Keratinocyte (primary cell): ENCODE data around the gene ZFYVE28. TPM values are rescaled to one million over a fixed set of nuclear protein-coding genes. Genes with fewer than 3 reads are reported as not detected.

Experiments
- DNase-seq: peaks from one replicate; pipeline ENCODE4 v3.0.0-alpha.2; 2011; ENCODE audit warnings: low read depth, missing footprints, low spot score
- FAIRE-seq: peaks from 2 replicates; lab custom pipeline; 2011; peaks lifted over from hg19 to GRCh38; lab: Jason Lieb, UNC
- H2AFZ ChIP-seq: 2 replicates; pipeline ENCODE4 v1.6.0; 2012; ENCODE audit warnings: low read length, control low read depth, inconsistent platforms; ENCODE audit not compliant: control insufficient read depth
- H3K27ac ChIP-seq: 2 replicates; pipeline ENCODE4 v1.5.1; 2011; ENCODE audit warnings: low read length; ENCODE audit not compliant: control insufficient read depth, insufficient read depth
- H3K27me3 ChIP-seq: 3 replicates; pipeline ENCODE4 v1.6.0; 2011; ENCODE audit warnings: low read length; ENCODE audit not compliant: control insufficient read depth, insufficient read depth; ENCODE audit errors: extremely low read depth
- H3K36me3 ChIP-seq, 2 experiments: 2 replicates in 1 of 2; 3 replicates in 1 of 2; pipeline ENCODE4 v1.5.1; 2011; ENCODE audit warnings: low read length in 2 of 2, mild to moderate bottlenecking in 1 of 2; ENCODE audit not compliant: control insufficient read depth in 2 of 2, insufficient read depth in 2 of 2; ENCODE audit errors: extremely low read depth in 1 of 2
- H3K4me1 ChIP-seq: 3 replicates; pipeline ENCODE4 v1.5.1; 2011; ENCODE audit warnings: low read length; ENCODE audit not compliant: control insufficient read depth, insufficient read depth; ENCODE audit errors: extremely low read depth
- H3K4me2 ChIP-seq: 3 replicates; pipeline ENCODE4 v1.6.0; 2011; ENCODE audit warnings: low read depth, low read length; ENCODE audit not compliant: control insufficient read depth, insufficient read depth; ENCODE audit errors: extremely low read depth
- H3K4me3 ChIP-seq, 3 experiments: fragments of 200-600 bp in 1 of 3; sonication (generic) in 1 of 3; 2 replicates in 2 of 3; 3 replicates in 1 of 3; pipeline ENCODE4 v1.5.1; 2011 to 2016; ENCODE audit warnings: low read length in 3 of 3, mild to moderate bottlenecking in 3 of 3, control low read depth in 2 of 3, inconsistent platforms in 1 of 3, low read depth in 1 of 3, mixed read lengths in 1 of 3, mixed run types in 1 of 3, moderate library complexity in 1 of 3; ENCODE audit not compliant: control insufficient read depth in 2 of 3, insufficient read depth in 2 of 3; ENCODE audit errors: extremely low read depth in 1 of 3
- H3K79me2 ChIP-seq: 2 replicates; pipeline ENCODE4 v1.6.0; 2012; ENCODE audit warnings: low read length; ENCODE audit not compliant: control insufficient read depth, insufficient read depth
- H3K9ac ChIP-seq: 3 replicates; pipeline ENCODE4 v1.6.0; 2011; ENCODE audit warnings: low read length; ENCODE audit not compliant: control insufficient read depth, insufficient read depth; ENCODE audit errors: extremely low read depth
- H3K9me1 ChIP-seq: 3 replicates; pipeline ENCODE4 v1.6.0; 2011; ENCODE audit warnings: low read length; ENCODE audit not compliant: control insufficient read depth, insufficient read depth; ENCODE audit errors: extremely low read depth
- H3K9me3 ChIP-seq: 2 replicates; pipeline ENCODE4 v1.5.1; 2012; ENCODE audit warnings: low read depth, low read length; ENCODE audit not compliant: control insufficient read depth
- H4K20me1 ChIP-seq: 3 replicates; pipeline ENCODE4 v1.6.0; 2011; ENCODE audit warnings: low read length; ENCODE audit not compliant: control insufficient read depth, insufficient read depth; ENCODE audit errors: extremely low read depth
- EZH2 ChIP-seq: IDR thresholded peaks from one replicate; pipeline ENCODE4 v1.6.1; 2012; ENCODE audit warnings: inconsistent platforms, mild to moderate bottlenecking, low read length, moderate library complexity
- dilution Hi-C: fragments of 300-500 bp; cut with MboI; formaldehyde crosslinking; loops from one replicate; pipeline ENCODE4 v1.7.0; 2020; ENCODE audit warnings: low sequenced_read_pairs; ENCODE audit not compliant: extremely low pct_ligation_motif_present
- polyA plus RNA-seq, 5 experiments: library from polyadenylated mRNA; depleted of rRNA in 3 of 5; stranded (reverse) in 3 of 5; stranded (forward) in 1 of 5; unstranded in 1 of 5; fragments of >200 nt; gene quantifications; 1 replicate in 1 of 5; 2 replicates in 3 of 5; 3 replicates in 1 of 5; pipeline versions ENCODE4 v1.2.1 to v1.2.3, GENCODE V29; 2011 to 2012; ENCODE audit warnings: missing spikeins in 2 of 5, low read depth in 1 of 5, low replicate concordance in 1 of 5
- TF ChIP-seq, protein P1 (sequence below), 3 experiments: IDR thresholded peaks in 1 of 3; conservative IDR thresholded peaks in 1 of 3; optimal IDR thresholded peaks in 1 of 3; 2 replicates in 2 of 3; 3 replicates in 1 of 3; pipeline versions ENCODE3 to v1.5.1; 2011; ENCODE audit warnings: low read length in 3 of 3, mild to moderate bottlenecking in 3 of 3, moderate library complexity in 2 of 3, control low read depth in 1 of 3, inconsistent platforms in 1 of 3; ENCODE audit not compliant: insufficient read depth in 2 of 3; ENCODE audit errors: extremely low read depth in 1 of 3

The ZFYVE28 gene
- polyA plus RNA-seq, 1 donor (not counting 4 experiments of a cell fraction or from before 2014, with no cell fraction given) = 0.33 TPM

DNA sequence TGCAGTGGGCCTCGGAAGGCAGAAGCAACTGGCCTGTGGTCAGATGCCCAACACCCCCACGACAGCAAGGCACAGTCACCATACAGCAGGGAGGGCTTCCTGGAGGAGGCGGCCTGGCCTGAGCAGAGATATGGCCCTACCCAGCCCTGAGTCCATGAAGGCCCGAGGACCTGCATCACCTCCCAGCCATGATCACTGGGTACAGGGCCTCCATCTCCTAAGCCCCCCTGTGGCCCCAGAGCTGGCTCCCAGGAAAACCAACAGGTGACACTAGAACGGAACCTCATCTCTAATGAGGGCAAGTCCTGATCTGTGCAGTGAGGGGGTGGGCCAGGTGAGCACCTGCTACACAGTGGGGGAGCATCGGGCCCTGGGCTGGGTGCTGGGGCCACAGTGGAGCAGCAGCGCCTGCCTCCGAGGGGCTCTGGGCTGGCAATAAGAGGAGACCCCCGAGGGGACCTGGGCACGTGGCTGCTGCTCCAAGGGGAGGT lies 130.3 kb downstream of the ZFYVE28 start:
- dilution Hi-C loops = no loop called here
- H2AFZ ChIP-seq = no peak overlapping the region
- H3K9ac ChIP-seq = no peak overlapping the region
- H3K9me1 ChIP-seq = no peaks in the 10 kb centered on the region
- DNase-seq = no peak
- no peaks in the 10 kb centered on the region for H3K9me3 ChIP-seq
- FAIRE-seq = no peak
- peaks cover 7% of the 10 kb centered on the region for H3K4me1 ChIP-seq
- no peaks in the 10 kb centered on the region for H3K79me2 ChIP-seq
- peaks cover 9% of the 10 kb centered on the region for H3K27me3 ChIP-seq
- no peak for TF ChIP-seq EZH2
- H3K36me3 ChIP-seq = no peaks in the 10 kb centered on the region
- no peaks in the 10 kb centered on the region for H4K20me1 ChIP-seq
- H3K27ac ChIP-seq = no peak overlapping the region
- no peak overlapping the region for H3K4me2 ChIP-seq
- H3K4me3 ChIP-seq = no peak overlapping the region

DNA sequence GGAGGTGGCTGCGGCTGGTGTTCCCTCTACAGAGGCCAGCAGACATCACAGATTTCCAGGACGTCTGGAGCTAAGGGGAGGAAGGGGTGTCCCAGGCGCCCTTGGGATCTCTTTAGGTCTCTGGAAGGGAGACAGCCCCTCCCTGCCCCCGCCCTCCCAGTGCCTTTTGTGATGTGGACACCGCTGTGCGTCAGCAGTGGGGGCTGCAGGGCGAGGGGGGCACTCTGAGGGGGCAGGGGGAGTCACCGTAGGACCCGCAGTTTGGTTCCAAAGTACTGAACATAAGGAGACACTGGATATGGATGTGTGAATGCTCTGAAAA lies 130.9 kb downstream of the ZFYVE28 start:
- TF ChIP-seq, protein P1, sequence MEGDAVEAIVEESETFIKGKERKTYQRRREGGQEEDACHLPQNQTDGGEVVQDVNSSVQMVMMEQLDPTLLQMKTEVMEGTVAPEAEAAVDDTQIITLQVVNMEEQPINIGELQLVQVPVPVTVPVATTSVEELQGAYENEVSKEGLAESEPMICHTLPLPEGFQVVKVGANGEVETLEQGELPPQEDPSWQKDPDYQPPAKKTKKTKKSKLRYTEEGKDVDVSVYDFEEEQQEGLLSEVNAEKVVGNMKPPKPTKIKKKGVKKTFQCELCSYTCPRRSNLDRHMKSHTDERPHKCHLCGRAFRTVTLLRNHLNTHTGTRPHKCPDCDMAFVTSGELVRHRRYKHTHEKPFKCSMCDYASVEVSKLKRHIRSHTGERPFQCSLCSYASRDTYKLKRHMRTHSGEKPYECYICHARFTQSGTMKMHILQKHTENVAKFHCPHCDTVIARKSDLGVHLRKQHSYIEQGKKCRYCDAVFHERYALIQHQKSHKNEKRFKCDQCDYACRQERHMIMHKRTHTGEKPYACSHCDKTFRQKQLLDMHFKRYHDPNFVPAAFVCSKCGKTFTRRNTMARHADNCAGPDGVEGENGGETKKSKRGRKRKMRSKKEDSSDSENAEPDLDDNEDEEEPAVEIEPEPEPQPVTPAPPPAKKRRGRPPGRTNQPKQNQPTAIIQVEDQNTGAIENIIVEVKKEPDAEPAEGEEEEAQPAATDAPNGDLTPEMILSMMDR (optimal IDR thresholded peaks at IDR 0.05 in 1 of 3, IDR thresholded peaks at IDR 0.05 in 1 of 3, conservative IDR thresholded peaks at IDR 0.05 in 1 of 3; ENCODE audit: extremely low read depth in 1 of 3, insufficient read depth in 2 of 3, low read length in 3 of 3) = no peak
- no peak for TF ChIP-seq EZH2

DNA sequence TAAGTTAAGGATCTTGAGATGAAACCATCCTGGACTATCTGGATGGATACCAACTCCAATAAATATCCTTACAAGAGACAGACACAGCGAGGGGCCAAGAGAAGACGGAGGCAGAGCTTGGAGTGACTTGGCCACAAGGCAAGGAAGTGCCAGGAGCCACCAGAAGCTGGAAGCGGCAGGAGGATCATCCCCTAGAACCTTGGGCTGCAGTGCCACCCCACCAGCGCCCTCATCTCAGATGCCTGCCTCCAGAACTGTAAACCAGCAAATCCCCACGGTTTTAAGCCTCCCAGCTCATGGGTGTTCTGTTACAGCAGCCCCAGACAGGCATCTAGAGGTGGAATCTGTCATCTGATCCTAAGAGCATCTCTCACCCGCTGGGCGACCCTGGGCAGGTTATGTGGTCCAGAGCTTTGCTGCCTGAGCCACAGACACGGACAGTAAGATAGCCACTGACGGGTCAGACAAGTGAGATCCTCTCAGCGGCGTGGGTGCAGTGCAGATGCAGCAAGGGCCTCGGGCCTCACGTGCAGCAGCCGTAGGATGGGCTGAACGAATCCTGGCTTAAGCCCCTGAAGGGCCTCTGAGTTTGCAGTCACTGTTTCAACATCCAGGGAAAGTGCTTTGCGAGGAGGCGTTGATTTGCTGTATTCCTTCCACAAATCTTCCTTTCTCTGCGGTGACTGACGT lies 131.4 kb downstream of the ZFYVE28 start:
- H3K4me3 ChIP-seq = no peak overlapping the region
- no peaks in the 10 kb centered on the region for H3K9me1 ChIP-seq
- H4K20me1 ChIP-seq = no peaks in the 10 kb centered on the region
- no peak overlapping the region for H3K27ac ChIP-seq
- H3K27me3 ChIP-seq = peaks cover 6% of the 10 kb centered on the region
- dilution Hi-C loops = no loop called here
- no peaks in the 10 kb centered on the region for H3K9me3 ChIP-seq
- DNase-seq (no peak), FAIRE-seq (no peak)
- no peak for TF ChIP-seq EZH2
- TF ChIP-seq, protein P1 (optimal IDR thresholded peaks at IDR 0.05 in 1 of 3, IDR thresholded peaks at IDR 0.05 in 1 of 3, conservative IDR thresholded peaks at IDR 0.05 in 1 of 3; ENCODE audit: extremely low read depth in 1 of 3, insufficient read depth in 2 of 3, low read length in 3 of 3) = no peak
- no peaks in the 10 kb centered on the region for H3K36me3 ChIP-seq
- peaks cover 7% of the 10 kb centered on the region for H3K4me1 ChIP-seq
- H2AFZ ChIP-seq = no peak overlapping the region
- H3K79me2 ChIP-seq = no peaks in the 10 kb centered on the region
- no peak overlapping the region for H3K4me2 ChIP-seq
- H3K9ac ChIP-seq = no peak overlapping the region

More for the DNA sequence above, 130.9 kb downstream of the ZFYVE28 start:
- no peaks in the 10 kb centered on the region for H3K9me3 ChIP-seq
- H3K36me3 ChIP-seq = no peaks in the 10 kb centered on the region
- H3K9me1 ChIP-seq = no peaks in the 10 kb centered on the region
- dilution Hi-C loops = no loop called here
- no peak for FAIRE-seq
- no peak overlapping the region for H3K4me3 ChIP-seq
- peaks cover 7% of the 10 kb centered on the region for H3K4me1 ChIP-seq
- H3K27me3 ChIP-seq = peaks cover 9% of the 10 kb centered on the region
- H3K9ac ChIP-seq = no peak overlapping the region
- H2AFZ ChIP-seq = no peak overlapping the region
- H4K20me1 ChIP-seq = no peaks in the 10 kb centered on the region
- no peak overlapping the region for H3K27ac ChIP-seq
- no peak for DNase-seq
- H3K4me2 ChIP-seq = no peak overlapping the region
- H3K79me2 ChIP-seq = no peaks in the 10 kb centered on the region
